ENCODE results near the gene SLC38A8.

GRCh38 chr16:84085773-84086172 lies 43.2 kb upstream of the SLC38A8 start:
- TF ChIP-seq CTCF (conservative IDR thresholded peaks at IDR 0.05), result no peak
- no peak for TF ChIP-seq ZFX (IDR thresholded peaks at IDR 0.05)
